ENCODE measurements around the gene CLDN22.

The CLDN22 gene

GRCh38 chr4:183320211-183321059 lies at the start of gene CLDN22:
Gene CLDN22 (minus strand): TSS chr4:183320276. CDS start chr4:183320218, 58 bp downstream.
- no peak within 1 kb of the TSS for H3K4me3 ChIP-seq (ENCODE audit: low read depth, low read length)

- no peak overlapping the region for H3K4me3 ChIP-seq (ENCODE audit: low read depth, low read length)
Measured at GRCh38 chr4:183369073-183369472, 49.0 kb upstream of the CLDN22 start.

- H3K4me3 ChIP-seq (ENCODE audit: low read depth, low read length): no peak overlapping the region
Measured at GRCh38 chr4:183366206-183366835, 46.2 kb upstream of the CLDN22 start.

GRCh38 chr4:183364025-183364424 lies 43.9 kb upstream of the CLDN22 start:
- no peak overlapping the region for H3K4me3 ChIP-seq (ENCODE audit: low read depth, low read length)

GRCh38 chr4:183362916-183363542 lies 43.0 kb upstream of the CLDN22 start:
- no peak overlapping the region for H3K4me3 ChIP-seq (ENCODE audit: low read depth, low read length)

- no peak overlapping the region for H3K4me3 ChIP-seq (ENCODE audit: low read depth, low read length)
Measured at GRCh38 chr4:183362036-183362435, 42.0 kb upstream of the CLDN22 start.

- H3K4me3 ChIP-seq (ENCODE audit: low read depth, low read length): no peak overlapping the region
Measured at GRCh38 chr4:183360161-183360919, 40.3 kb upstream of the CLDN22 start.

GRCh38 chr4:183358215-183358755 lies 38.2 kb upstream of the CLDN22 start:
- H3K4me3 ChIP-seq (ENCODE audit: low read depth, low read length): no peak overlapping the region

GRCh38 chr4:183356931-183357675 lies 37.0 kb upstream of the CLDN22 start:
- no peak overlapping the region for H3K4me3 ChIP-seq (ENCODE audit: low read depth, low read length)

GRCh38 chr4:183356173-183356830 lies 36.2 kb upstream of the CLDN22 start:
- no peak overlapping the region for H3K4me3 ChIP-seq (ENCODE audit: low read depth, low read length)

- no peak overlapping the region for H3K4me3 ChIP-seq (ENCODE audit: low read depth, low read length)
Measured at GRCh38 chr4:183355405-183355804, 35.3 kb upstream of the CLDN22 start.

- no peak overlapping the region for H3K4me3 ChIP-seq (ENCODE audit: low read depth, low read length)
Measured at GRCh38 chr4:183354219-183354618, 34.1 kb upstream of the CLDN22 start.

- no peak overlapping the region for H3K4me3 ChIP-seq (ENCODE audit: low read depth, low read length)
Measured at GRCh38 chr4:183353557-183353956, 33.5 kb upstream of the CLDN22 start.

GRCh38 chr4:183352546-183352945 lies 32.5 kb upstream of the CLDN22 start:
- no peak overlapping the region for H3K4me3 ChIP-seq (ENCODE audit: low read depth, low read length)

GRCh38 chr4:183350317-183351071 lies 30.4 kb upstream of the CLDN22 start:
- no peak overlapping the region for H3K4me3 ChIP-seq (ENCODE audit: low read depth, low read length)

- no peak overlapping the region for H3K4me3 ChIP-seq (ENCODE audit: low read depth, low read length)
Measured at GRCh38 chr4:183349673-183350072, 29.6 kb upstream of the CLDN22 start.

- no peak overlapping the region for H3K4me3 ChIP-seq (ENCODE audit: low read depth, low read length)
Measured at GRCh38 chr4:183348706-183349659, 28.9 kb upstream of the CLDN22 start.

GRCh38 chr4:183348136-183348535 lies 28.1 kb upstream of the CLDN22 start:
- no peak overlapping the region for H3K4me3 ChIP-seq (ENCODE audit: low read depth, low read length)

All from iPS-11a (cell line).